ENCODE data around the gene TSPAN13. TPM values are rescaled to one million over a fixed set of nuclear protein-coding genes. Genes with fewer than 3 reads are reported as not detected.

TSPAN13 gene
- total RNA-seq, 1 donor from 2014 or later, result 112 TPM

DNA sequence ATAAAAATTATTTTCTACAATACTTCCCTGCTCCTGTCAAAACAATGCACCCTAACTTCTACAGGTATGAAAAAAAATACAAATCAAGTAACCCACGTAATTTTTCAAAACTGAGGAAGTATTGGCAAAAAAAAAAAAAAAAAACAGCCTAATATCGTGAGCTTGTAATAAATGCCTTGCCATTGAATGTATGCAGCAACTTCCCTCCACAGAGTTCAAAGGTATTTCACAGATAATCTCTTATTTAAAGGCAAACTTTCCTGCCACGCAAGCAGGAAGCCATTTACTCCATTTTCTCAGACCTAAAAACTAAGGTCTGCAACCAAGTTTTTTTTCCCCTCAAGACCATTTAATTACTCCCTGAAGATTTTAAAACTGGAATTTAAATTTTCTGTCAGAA lies 51.9 kb downstream of the TSPAN13 start:
- Mint-ChIP-seq H3K9me3 (ENCODE audit: low read depth) (peaks cover 7% of the 10 kb centered on the region), H3K27ac (peak overlapping the region; percentile 54), H3K27me3 (no peaks in the 10 kb centered on the region), H3K4me1 (ENCODE audit: low read depth) (peaks cover 26% of the 10 kb centered on the region), H3K36me3 (ENCODE audit: insufficient read depth) (no peaks in the 10 kb centered on the region), H3K4me3 (ENCODE audit: low read depth) (no peak overlapping the region)
- DNase-seq (ENCODE audit: low spot score, unreplicated experiment), result no peak
- TF ChIP-seq, protein P1, sequence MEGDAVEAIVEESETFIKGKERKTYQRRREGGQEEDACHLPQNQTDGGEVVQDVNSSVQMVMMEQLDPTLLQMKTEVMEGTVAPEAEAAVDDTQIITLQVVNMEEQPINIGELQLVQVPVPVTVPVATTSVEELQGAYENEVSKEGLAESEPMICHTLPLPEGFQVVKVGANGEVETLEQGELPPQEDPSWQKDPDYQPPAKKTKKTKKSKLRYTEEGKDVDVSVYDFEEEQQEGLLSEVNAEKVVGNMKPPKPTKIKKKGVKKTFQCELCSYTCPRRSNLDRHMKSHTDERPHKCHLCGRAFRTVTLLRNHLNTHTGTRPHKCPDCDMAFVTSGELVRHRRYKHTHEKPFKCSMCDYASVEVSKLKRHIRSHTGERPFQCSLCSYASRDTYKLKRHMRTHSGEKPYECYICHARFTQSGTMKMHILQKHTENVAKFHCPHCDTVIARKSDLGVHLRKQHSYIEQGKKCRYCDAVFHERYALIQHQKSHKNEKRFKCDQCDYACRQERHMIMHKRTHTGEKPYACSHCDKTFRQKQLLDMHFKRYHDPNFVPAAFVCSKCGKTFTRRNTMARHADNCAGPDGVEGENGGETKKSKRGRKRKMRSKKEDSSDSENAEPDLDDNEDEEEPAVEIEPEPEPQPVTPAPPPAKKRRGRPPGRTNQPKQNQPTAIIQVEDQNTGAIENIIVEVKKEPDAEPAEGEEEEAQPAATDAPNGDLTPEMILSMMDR (IDR thresholded peaks at IDR 0.05; ENCODE audit: unreplicated experiment), result no peak

DNA sequence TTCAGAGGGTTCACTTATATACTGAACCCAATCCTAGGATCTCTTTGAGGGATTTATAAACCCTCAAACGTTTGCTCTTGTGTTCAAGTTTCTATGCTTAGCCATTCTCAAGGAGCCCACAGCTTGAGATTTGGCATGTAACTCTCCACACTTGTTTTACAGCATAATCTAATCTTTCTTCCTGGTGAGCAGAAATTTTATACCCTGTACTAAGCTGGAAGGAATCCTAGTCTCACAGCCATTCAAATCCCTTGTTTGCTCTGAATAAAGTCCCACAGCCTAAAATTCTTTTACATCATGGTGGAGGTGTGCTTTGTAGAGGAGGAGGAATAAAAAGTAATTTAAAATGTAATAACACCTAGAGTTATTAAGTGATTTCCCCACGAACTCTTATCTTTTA lies 56.6 kb downstream of the TSPAN13 start:
- peaks cover 7% of the 10 kb centered on the region for H3K9me3 Mint-ChIP-seq (ENCODE audit: low read depth)
- no peak overlapping the region for H3K27ac Mint-ChIP-seq
- no peak for DNase-seq (ENCODE audit: low spot score, unreplicated experiment)
- peaks cover 26% of the 10 kb centered on the region for H3K4me1 Mint-ChIP-seq (ENCODE audit: low read depth)
- H3K27me3 Mint-ChIP-seq, result no peaks in the 10 kb centered on the region
- H3K4me3 Mint-ChIP-seq (ENCODE audit: low read depth), result no peak overlapping the region
- no peaks in the 10 kb centered on the region for H3K36me3 Mint-ChIP-seq (ENCODE audit: insufficient read depth)
- TF ChIP-seq, protein P1 (IDR thresholded peaks at IDR 0.05; ENCODE audit: unreplicated experiment), result no peak

DNA sequence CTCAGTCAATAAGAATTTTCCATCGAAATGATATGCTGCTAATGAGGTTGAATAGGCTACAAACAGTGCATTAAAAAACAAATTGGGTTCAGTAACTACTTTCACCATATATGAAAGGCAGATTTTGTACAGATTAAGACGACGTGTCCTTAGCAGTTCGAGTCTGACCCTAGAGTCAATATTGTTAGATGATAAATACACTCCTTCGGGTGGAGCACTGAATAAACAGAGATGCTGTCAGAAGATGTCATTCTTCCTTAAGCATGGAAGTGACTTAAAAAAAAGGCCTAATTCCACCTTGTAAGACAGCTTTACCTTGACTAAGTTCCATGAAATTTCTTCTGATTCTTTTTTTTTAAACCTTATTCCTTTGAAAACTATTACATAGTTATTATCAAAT lies 57.0 kb downstream of the TSPAN13 start:
- Mint-ChIP-seq H3K36me3 (ENCODE audit: insufficient read depth) (no peaks in the 10 kb centered on the region), H3K4me1 (ENCODE audit: low read depth) (peaks cover 26% of the 10 kb centered on the region), H3K27ac (no peak overlapping the region), H3K27me3 (no peaks in the 10 kb centered on the region), H3K9me3 (ENCODE audit: low read depth) (peaks cover 7% of the 10 kb centered on the region), H3K4me3 (ENCODE audit: low read depth) (no peak overlapping the region)
- no peak for DNase-seq (ENCODE audit: low spot score, unreplicated experiment)
- TF ChIP-seq, protein P1 (IDR thresholded peaks at IDR 0.05; ENCODE audit: unreplicated experiment), result no peak

DNA sequence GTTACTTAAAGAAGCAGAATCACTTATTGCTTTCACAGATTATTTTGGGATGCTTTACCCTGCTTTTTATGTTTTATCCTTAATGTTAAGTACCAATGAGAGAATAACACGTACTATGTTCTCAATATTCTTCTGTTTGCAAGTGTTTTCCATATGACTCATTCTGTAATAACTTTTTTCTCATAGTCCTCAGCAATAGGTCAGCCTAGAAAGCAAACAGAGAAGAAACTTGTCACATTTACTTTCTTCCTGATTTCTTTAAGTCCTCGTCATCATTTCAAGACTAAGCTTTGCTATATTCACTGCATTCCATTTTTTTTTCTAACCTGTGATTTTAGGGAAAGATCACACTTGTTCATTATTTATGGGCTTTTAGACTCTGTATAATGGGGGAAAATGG lies 58.0 kb downstream of the TSPAN13 start:
- peaks cover 7% of the 10 kb centered on the region for H3K9me3 Mint-ChIP-seq (ENCODE audit: low read depth)
- no peaks in the 10 kb centered on the region for H3K36me3 Mint-ChIP-seq (ENCODE audit: insufficient read depth)
- no peaks in the 10 kb centered on the region for H3K27me3 Mint-ChIP-seq
- DNase-seq (ENCODE audit: low spot score, unreplicated experiment), result no peak
- no peak overlapping the region for H3K4me3 Mint-ChIP-seq (ENCODE audit: low read depth)
- peaks cover 32% of the 10 kb centered on the region for H3K4me1 Mint-ChIP-seq (ENCODE audit: low read depth)
- no peak overlapping the region for H3K27ac Mint-ChIP-seq
- TF ChIP-seq, protein P1 (IDR thresholded peaks at IDR 0.05; ENCODE audit: unreplicated experiment), result no peak

- H3K9me3 Mint-ChIP-seq (ENCODE audit: low read depth), result peaks cover 7% of the 10 kb centered on the region
- no peaks in the 10 kb centered on the region for H3K27me3 Mint-ChIP-seq
- no peaks in the 10 kb centered on the region for H3K36me3 Mint-ChIP-seq (ENCODE audit: insufficient read depth)
- H3K4me1 Mint-ChIP-seq (ENCODE audit: low read depth), result peaks cover 40% of the 10 kb centered on the region
- DNase-seq (ENCODE audit: low spot score, unreplicated experiment), result no peak
- no peak overlapping the region for H3K27ac Mint-ChIP-seq
- TF ChIP-seq, protein P1 (IDR thresholded peaks at IDR 0.05; ENCODE audit: unreplicated experiment), result no peak
- no peak overlapping the region for H3K4me3 Mint-ChIP-seq (ENCODE audit: low read depth)
Observed at GRCh38 chr7:16812542-16813231, 59.1 kb downstream of the TSPAN13 start.
